DND-41 (cell line): ENCODE results near the gene CCRL2.

Source experiments
- ATAC-seq: fragments of 200-7000 bp; cut with Tn5 transposase; 3 replicates; pipeline ENCODE4 v1.9.1; 2021; ENCODE audit warnings: low read depth; ENCODE audit not compliant: insufficient read depth
- DNase-seq: peaks from one replicate; pipeline ENCODE4 v3.0.0-alpha.2; 2020
- H2AFZ ChIP-seq: 2 replicates; pipeline ENCODE4 v1.6.0; 2012; ENCODE audit warnings: low read depth, low read length
- H3K27ac ChIP-seq: 2 replicates; pipeline ENCODE4 v1.5.1; 2012; ENCODE audit warnings: low read length, inconsistent platforms
- H3K27me3 ChIP-seq: fragments of 200-600 bp; sonication (generic); 2 replicates; pipeline ENCODE4 v1.6.0; 2012; ENCODE audit warnings: low read length, mild to moderate bottlenecking, inconsistent platforms; ENCODE audit not compliant: insufficient read depth, poor library complexity
- H3K36me3 ChIP-seq: 2 replicates; pipeline ENCODE4 v1.5.1; 2012; ENCODE audit warnings: low read length, inconsistent platforms; ENCODE audit not compliant: insufficient read depth
- H3K4me1 ChIP-seq: 2 replicates; pipeline ENCODE4 v1.5.1; 2012; ENCODE audit warnings: mild to moderate bottlenecking, low read length; ENCODE audit not compliant: insufficient read depth
- H3K4me2 ChIP-seq: 2 replicates; pipeline ENCODE4 v1.6.0; 2012; ENCODE audit warnings: mild to moderate bottlenecking, moderate library complexity, low read length, inconsistent platforms; ENCODE audit not compliant: insufficient read depth
- H3K4me3 ChIP-seq, 2 experiments: fragments of 200-600 bp in 1 of 2; shearing (Covaris generic) in 1 of 2; 2 replicates each; pipeline ENCODE4 v1.5.1; 2012 to 2016; ENCODE audit warnings: inconsistent platforms in 2 of 2, low read length in 2 of 2, mild to moderate bottlenecking in 2 of 2, low read depth in 1 of 2, moderate library complexity in 1 of 2
- H3K79me2 ChIP-seq: 2 replicates; pipeline ENCODE4 v1.6.0; 2012; ENCODE audit warnings: low read length, inconsistent platforms; ENCODE audit not compliant: insufficient read depth
- H3K9ac ChIP-seq: 2 replicates; pipeline ENCODE4 v1.6.0; 2012; ENCODE audit warnings: low read depth, mild to moderate bottlenecking, inconsistent platforms, low read length, moderate library complexity
- H3K9me3 ChIP-seq: 2 replicates; pipeline ENCODE4 v1.5.1; 2012; ENCODE audit warnings: low read length, moderate library complexity, mild to moderate bottlenecking, inconsistent platforms; ENCODE audit not compliant: insufficient read depth, severe bottlenecking
- H4K20me1 ChIP-seq: 2 replicates; pipeline ENCODE4 v1.6.0; 2012; ENCODE audit warnings: low read length; ENCODE audit not compliant: insufficient read depth
- EZH2 ChIP-seq: IDR thresholded peaks from 3 replicates; pipeline ENCODE4 v1.6.1; 2012; ENCODE audit warnings: borderline replicate concordance, low read depth, mild to moderate bottlenecking, moderate library complexity, low read length, inconsistent platforms; ENCODE audit not compliant: severe bottlenecking
- TF ChIP-seq, protein P1 (sequence below): IDR thresholded peaks from 2 replicates; pipeline ENCODE4 v1.5.1; 2012; ENCODE audit warnings: borderline replicate concordance, low read length, moderate library complexity, mild to moderate bottlenecking; ENCODE audit not compliant: poor library complexity, severe bottlenecking; ENCODE audit errors: extremely low read depth

The CCRL2 gene

DNA sequence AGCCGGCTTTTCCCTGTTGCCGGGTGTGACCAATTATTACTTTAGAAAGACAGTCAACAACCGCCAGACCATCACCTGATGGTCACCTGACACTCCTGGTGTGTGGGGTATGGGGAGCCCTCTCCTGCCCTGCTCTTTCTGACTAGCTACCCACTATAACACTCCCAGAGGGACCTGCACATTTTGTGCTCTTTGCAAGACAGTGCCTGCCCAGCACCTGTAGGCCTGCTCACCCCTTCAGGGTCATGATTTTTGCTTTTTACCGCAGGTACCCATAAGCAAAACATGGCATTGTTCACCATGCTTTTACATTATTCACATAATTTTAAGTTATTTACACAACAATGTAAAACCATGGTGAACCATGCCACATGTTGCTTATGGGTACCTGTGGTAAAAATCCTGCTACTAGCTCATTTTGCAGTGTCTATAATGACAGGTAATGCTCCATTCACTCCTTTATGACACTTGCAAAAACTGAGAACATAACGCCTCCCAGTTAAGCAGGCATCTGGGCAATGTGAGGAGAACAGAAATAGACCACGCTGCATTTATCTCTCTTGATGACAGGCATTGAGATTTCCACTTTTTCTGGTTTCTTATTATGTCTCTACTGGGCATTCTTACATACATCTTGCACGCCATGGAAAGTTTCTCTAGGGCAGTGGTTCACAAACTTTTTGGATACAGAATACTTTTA lies 9.9 kb downstream of the CCRL2 start:
- no peaks in the 10 kb centered on the region for H3K27me3 ChIP-seq
- peaks cover 19% of the 10 kb centered on the region for H3K4me1 ChIP-seq
- ATAC-seq (no peak), DNase-seq (no peak)
- H3K4me2 ChIP-seq = no peak overlapping the region
- H3K27ac ChIP-seq = 0 out of 2 replicates have a peak overlapping the region, but pooled peaks have one; percentile 7
- no peaks in the 10 kb centered on the region for H3K36me3 ChIP-seq
- no peak overlapping the region for H2AFZ ChIP-seq
- H3K9ac ChIP-seq = no peak overlapping the region
- no peak for TF ChIP-seq EZH2
- TF ChIP-seq, protein P1, sequence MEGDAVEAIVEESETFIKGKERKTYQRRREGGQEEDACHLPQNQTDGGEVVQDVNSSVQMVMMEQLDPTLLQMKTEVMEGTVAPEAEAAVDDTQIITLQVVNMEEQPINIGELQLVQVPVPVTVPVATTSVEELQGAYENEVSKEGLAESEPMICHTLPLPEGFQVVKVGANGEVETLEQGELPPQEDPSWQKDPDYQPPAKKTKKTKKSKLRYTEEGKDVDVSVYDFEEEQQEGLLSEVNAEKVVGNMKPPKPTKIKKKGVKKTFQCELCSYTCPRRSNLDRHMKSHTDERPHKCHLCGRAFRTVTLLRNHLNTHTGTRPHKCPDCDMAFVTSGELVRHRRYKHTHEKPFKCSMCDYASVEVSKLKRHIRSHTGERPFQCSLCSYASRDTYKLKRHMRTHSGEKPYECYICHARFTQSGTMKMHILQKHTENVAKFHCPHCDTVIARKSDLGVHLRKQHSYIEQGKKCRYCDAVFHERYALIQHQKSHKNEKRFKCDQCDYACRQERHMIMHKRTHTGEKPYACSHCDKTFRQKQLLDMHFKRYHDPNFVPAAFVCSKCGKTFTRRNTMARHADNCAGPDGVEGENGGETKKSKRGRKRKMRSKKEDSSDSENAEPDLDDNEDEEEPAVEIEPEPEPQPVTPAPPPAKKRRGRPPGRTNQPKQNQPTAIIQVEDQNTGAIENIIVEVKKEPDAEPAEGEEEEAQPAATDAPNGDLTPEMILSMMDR = no peak
- no peaks in the 10 kb centered on the region for H3K79me2 ChIP-seq
- no peaks in the 10 kb centered on the region for H3K9me3 ChIP-seq
- H3K4me3 ChIP-seq = no peak overlapping the region
- no peaks in the 10 kb centered on the region for H4K20me1 ChIP-seq

DNA sequence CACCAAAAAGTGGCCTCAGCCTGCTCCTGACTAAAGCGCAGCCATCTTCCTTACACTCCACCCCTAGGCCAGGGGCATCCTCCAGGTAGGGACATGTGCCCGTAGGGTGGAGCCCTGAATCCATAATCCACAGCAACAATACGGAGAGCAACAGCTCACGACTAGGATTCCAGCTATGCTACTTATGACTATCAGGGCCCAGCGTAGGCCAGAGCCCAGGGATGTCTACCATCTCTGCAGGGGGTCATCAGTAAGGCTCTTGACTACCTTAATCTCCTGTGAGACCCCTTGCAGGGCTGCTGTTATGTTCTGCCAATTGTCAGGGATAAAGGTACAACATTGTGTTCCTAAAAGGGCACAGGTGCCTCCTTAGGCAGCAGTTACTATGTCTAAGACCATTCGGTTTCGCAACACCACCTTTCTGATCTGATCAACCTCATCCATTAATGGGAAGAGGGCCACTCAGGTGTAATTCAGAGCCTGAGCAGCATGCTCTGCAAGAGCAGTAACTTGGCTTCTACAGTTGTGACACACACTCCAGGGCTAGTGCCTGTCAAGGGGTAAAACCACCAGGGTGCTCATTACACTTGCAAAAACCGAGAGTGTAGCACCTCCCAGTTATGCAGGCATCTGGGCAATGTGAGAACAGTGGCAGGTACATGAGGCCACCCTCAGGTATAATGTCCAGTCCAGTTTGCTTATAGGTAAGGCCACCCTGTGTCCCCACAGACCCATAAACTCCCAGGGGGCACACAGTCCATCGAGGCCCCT lies 11.0 kb downstream of the CCRL2 start:
- Histone ChIP-seq H3K9ac (no peak overlapping the region), H3K4me2 (no peak overlapping the region), H3K9me3 (no peaks in the 10 kb centered on the region), H3K4me1 (peaks cover 19% of the 10 kb centered on the region), H3K79me2 (no peaks in the 10 kb centered on the region), H4K20me1 (no peaks in the 10 kb centered on the region), H2AFZ (no peak overlapping the region), H3K27ac (no peak overlapping the region), H3K27me3 (no peaks in the 10 kb centered on the region), H3K36me3 (no peaks in the 10 kb centered on the region), H3K4me3 (no peak overlapping the region)
- DNase-seq = no peak
- no peak for TF ChIP-seq EZH2
- TF ChIP-seq, protein P1 = no peak
- ATAC-seq = no peak

DNA sequence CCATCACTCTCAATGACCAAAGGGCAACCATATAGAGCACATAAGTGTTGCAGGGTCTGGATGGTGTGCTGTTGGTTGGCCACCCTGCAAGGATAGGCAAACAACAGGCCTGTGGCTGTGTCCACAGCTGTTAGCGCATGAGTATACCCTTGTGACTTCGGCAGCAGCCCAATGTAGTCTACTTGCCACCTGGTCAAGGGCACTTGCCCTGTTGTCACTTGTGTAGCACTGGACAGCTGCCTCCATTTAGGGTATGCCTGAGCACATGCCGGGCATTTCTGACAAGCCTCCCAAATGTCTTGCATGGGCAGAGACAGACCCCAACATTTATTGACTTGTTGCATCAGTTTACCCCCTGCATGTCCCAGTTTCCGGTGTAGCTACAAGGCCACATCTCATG lies 12.8 kb downstream of the CCRL2 start:
- Histone ChIP-seq H3K27ac (no peak overlapping the region), H3K27me3 (no peaks in the 10 kb centered on the region), H3K36me3 (no peaks in the 10 kb centered on the region), H3K9ac (no peak overlapping the region), H3K9me3 (no peaks in the 10 kb centered on the region), H4K20me1 (no peaks in the 10 kb centered on the region), H3K79me2 (no peaks in the 10 kb centered on the region), H3K4me2 (no peak overlapping the region), H3K4me1 (peaks cover 19% of the 10 kb centered on the region), H3K4me3 (no peak overlapping the region), H2AFZ (no peak overlapping the region)
- ATAC-seq (no peak), DNase-seq (no peak)
- TF ChIP-seq, protein P1 = no peak
- no peak for TF ChIP-seq EZH2
